HEK293T (cell line): Measurements from ENCODE around the gene MBOAT7.

ENCODE experiments used
- CTCF ChIA-PET: fragments of 350-600 bp; formaldehyde crosslinking; extraction: SDS; loops from one replicate; lab custom pipeline; 2021; ENCODE audit warnings: antibody characterized with exemption, inconsistent platforms; lab: Yijun Ruan, JAX
- POLR2A ChIA-PET: fragments of 350-600 bp; formaldehyde crosslinking; extraction: SDS; loops from one replicate; lab custom pipeline; 2020; ENCODE audit warnings: antibody characterized with exemption, inconsistent platforms; lab: Yijun Ruan, JAX
- DNase-seq: peaks from one replicate; pipeline ENCODE4 v3.0.0; 2012; ENCODE audit warnings: mixed read lengths; ENCODE audit errors: extremely low spot score
- ARNT ChIP-seq: fragments of 450-650 bp; IDR thresholded peaks from 2 replicates; pipeline ENCODE4 v1.6.1; 2017; ENCODE audit warnings: mild to moderate bottlenecking
- BHLHE40 ChIP-seq: fragments of 450-650 bp; IDR thresholded peaks from 2 replicates; pipeline ENCODE4 v1.6.1; 2016; ENCODE audit warnings: mild to moderate bottlenecking, moderate library complexity, borderline replicate concordance
- CTBP1 ChIP-seq: fragments of 450-650 bp; IDR thresholded peaks from 2 replicates; pipeline ENCODE4 v1.6.1; 2016; ENCODE audit warnings: borderline replicate concordance
- ELF4 ChIP-seq: fragments of 450-650 bp; IDR thresholded peaks from 2 replicates; pipeline ENCODE4 v1.6.1; 2017; ENCODE audit warnings: antibody characterized with exemption
- FOXA1 ChIP-seq: fragments of 450-650 bp; IDR thresholded peaks from 2 replicates; pipeline ENCODE4 v1.6.1; 2016; ENCODE audit warnings: mild to moderate bottlenecking
- FOXK2 ChIP-seq: fragments of 450-650 bp; IDR thresholded peaks from 2 replicates; pipeline ENCODE4 v1.6.1; 2016; ENCODE audit warnings: mild to moderate bottlenecking
- FOXM1 ChIP-seq: fragments of 450-650 bp; IDR thresholded peaks from 2 replicates; pipeline ENCODE4 v1.6.1; 2017; ENCODE audit warnings: mild to moderate bottlenecking, borderline replicate concordance
- HDGF ChIP-seq: fragments of 450-650 bp; IDR thresholded peaks from 2 replicates; pipeline ENCODE4 v1.6.1; 2017; ENCODE audit warnings: antibody characterized with exemption, borderline replicate concordance
- L3MBTL2 ChIP-seq: fragments of 450-650 bp; conservative IDR thresholded peaks from 2 replicates; pipeline ENCODE4 v1.6.1; 2016; ENCODE audit warnings: mild to moderate bottlenecking
- LEF1 ChIP-seq: fragments of 450-650 bp; IDR thresholded peaks from 2 replicates; pipeline ENCODE4 v1.6.1; 2017; ENCODE audit warnings: mild to moderate bottlenecking, borderline replicate concordance
- NFRKB ChIP-seq: fragments of 450-650 bp; IDR thresholded peaks from 2 replicates; pipeline ENCODE4 v1.6.1; 2016; ENCODE audit warnings: mild to moderate bottlenecking, moderate library complexity
- SP1 ChIP-seq: fragments of 450-650 bp; IDR thresholded peaks from 2 replicates; pipeline ENCODE4 v1.6.1; 2017
- SUZ12 ChIP-seq: fragments of 450-650 bp; IDR thresholded peaks from 2 replicates; pipeline ENCODE4 v1.6.1; 2016; ENCODE audit warnings: mild to moderate bottlenecking
- TARDBP ChIP-seq: fragments of 450-650 bp; IDR thresholded peaks from 2 replicates; pipeline ENCODE4 v1.6.1; 2016
- ZNF384 ChIP-seq: fragments of 450-650 bp; IDR thresholded peaks from 2 replicates; pipeline ENCODE4 v1.6.1; 2016
- TF ChIP-seq, protein P1 (sequence below): fragments of 450-650 bp; IDR thresholded peaks from 2 replicates; pipeline ENCODE4 v1.6.1; 2016

MBOAT7 gene

GRCh38 chr19:54191011-54191810 is 1.8 kb upstream of the MBOAT7 start, which contains the start of gene TSEN34:
TSS of gene TSEN34 (plus strand) at chr19:54191308. CDS start at chr19:54191365, 57 bp downstream.
- TF ChIP-seq, protein P1, sequence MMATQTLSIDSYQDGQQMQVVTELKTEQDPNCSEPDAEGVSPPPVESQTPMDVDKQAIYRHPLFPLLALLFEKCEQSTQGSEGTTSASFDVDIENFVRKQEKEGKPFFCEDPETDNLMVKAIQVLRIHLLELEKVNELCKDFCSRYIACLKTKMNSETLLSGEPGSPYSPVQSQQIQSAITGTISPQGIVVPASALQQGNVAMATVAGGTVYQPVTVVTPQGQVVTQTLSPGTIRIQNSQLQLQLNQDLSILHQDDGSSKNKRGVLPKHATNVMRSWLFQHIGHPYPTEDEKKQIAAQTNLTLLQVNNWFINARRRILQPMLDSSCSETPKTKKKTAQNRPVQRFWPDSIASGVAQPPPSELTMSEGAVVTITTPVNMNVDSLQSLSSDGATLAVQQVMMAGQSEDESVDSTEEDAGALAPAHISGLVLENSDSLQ = no peak
- TF ChIP-seq SP1 = no peak
- TF ChIP-seq FOXK2 = no peak
- no peak for TF ChIP-seq SUZ12
- no peak for TF ChIP-seq HDGF
- TF ChIP-seq CTBP1 = no peak
- ChIA-PET POLR2A (interaction anchor here (0.6 to 5.7 kb wide), 8 partner anchors 9 to 671 kb away, joined by 3 to 76 read pairs (median 4); partner anchors contain the start of genes CNOT3, RPS9 and TMC4), CTCF (no interaction called here)
- DNase-seq = peak; percentile 71

DNA sequence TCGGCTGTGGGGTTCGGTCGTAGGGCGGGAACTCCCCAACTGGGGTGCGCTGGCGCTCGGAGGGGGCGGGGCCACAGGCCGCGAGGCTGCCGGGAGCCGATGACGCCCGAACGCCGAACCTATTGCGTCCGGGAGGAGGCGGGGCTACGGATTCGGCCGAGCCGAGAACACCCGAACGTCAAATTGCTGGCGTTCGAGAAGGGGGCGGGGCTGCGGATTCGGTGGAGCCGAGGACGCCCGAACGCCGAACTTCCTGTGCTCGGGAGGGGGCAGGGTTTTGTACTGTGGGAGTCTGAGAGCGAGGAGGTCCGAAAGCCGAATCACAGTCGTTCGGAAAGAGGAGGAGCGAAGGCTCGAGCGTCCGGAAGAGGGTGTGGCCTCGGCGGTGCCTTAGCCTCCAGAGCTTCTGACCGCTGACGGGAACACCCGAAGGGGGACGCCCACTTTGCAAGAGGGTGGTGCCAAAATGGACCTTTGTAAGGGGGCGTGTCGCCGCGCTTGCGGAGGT is 1.2 kb upstream of the MBOAT7 start:
- TF ChIP-seq NFRKB (no peak), CTBP1 (no peak), BHLHE40 (no peak), HDGF (no peak), ARNT (no peak)
- peak; percentile 86 for DNase-seq
- CTCF ChIA-PET = no interaction called here
- POLR2A ChIA-PET = interaction anchor here (0.6 to 5.7 kb wide), 6 partner anchors 9 to 670 kb away, joined by 3 to 76 read pairs (median 4); partner anchors contain the start of gene RPS9

- ChIA-PET CTCF (interaction anchor here (1.1 kb wide), 1 partner anchor 76 kb away, joined by 4 read pairs; no protein-coding TSS in a partner anchor), POLR2A (interaction anchor here (0.6 to 5.7 kb wide), 16 partner anchors 8 to 669 kb away, joined by 3 to 76 read pairs (median 3); partner anchors contain the start of genes CNOT3, NDUFA3, PRPF31 and RPS9)
Observed at GRCh38 chr19:54189735-54190502, 539 bp upstream of the MBOAT7 start.

DNA sequence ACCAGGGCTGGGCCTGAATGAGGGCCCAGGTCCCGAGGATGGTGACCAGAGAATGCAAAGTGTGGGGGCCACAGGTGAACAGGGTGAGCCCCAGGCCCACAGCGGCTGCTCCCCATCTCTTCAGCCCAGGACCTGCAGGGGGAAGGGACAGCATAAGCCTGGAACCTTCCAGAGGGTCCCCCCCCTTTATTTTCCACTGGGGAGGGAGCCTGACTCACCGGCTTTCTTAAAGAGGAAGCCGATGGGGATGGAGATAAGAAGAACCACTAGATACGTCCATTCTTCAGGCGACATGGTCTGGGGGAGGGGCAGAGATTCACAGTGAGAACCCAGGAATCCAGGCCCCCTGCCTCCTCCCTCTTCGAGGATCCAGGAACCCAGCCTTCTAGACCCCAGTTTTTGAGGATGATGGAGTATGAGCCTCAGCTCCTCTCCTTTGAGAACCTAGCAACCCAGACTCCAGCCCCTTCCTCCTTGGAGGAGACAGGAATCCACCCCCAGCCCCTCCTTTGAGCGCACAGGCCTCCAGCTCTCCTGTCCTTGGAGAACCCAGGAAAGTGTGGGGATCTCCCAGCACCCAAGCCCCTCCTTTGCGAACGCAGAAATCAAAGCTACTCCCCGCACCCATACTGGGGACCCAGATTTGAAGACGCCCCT is 1.0 kb downstream of the MBOAT7 start:
- no peak for TF ChIP-seq SUZ12
- no peak for TF ChIP-seq FOXK2
- no peak for TF ChIP-seq ELF4
- TF ChIP-seq ARNT = no peak
- TF ChIP-seq NFRKB = no peak
- TF ChIP-seq LEF1 = no peak
- TF ChIP-seq BHLHE40 = no peak
- TF ChIP-seq HDGF = no peak
- no peak for TF ChIP-seq SP1
- no peak for TF ChIP-seq ZNF384
- no peak for TF ChIP-seq L3MBTL2
- TF ChIP-seq, protein P1 = no peak
- TF ChIP-seq FOXA1 = no peak
- no peak for TF ChIP-seq CTBP1
- TF ChIP-seq TARDBP = no peak
- no peak for TF ChIP-seq FOXM1
- no peak for DNase-seq
- ChIA-PET CTCF (interaction anchor here (0.5 to 1.1 kb wide), 3 partner anchors 52 to 399 kb away, joined by 3 to 4 read pairs (median 4); no protein-coding TSS in a partner anchor), POLR2A (interaction anchor here (1.2 to 5.7 kb wide), 7 partner anchors 9 to 51 kb away, joined by 3 to 76 read pairs (median 11); partner anchors contain the start of genes CNOT3, RPS9 and TMC4)

More at GRCh38 chr19:54189735-54190502, 539 bp upstream of the MBOAT7 start:
- DNase-seq = peak; percentile 93
- no peak for TF ChIP-seq ARNT
- peak; percentile 88 for TF ChIP-seq L3MBTL2
- TF ChIP-seq HDGF = no peak
- TF ChIP-seq, protein P1 = peak; percentile 71
- TF ChIP-seq FOXA1 = no peak

- TF ChIP-seq CTBP1 (no peak), L3MBTL2 (no peak), ZNF384 (no peak), TARDBP (no peak), ARNT (no peak), FOXA1 (no peak), NFRKB (no peak), ELF4 (no peak)
- TF ChIP-seq, protein P1 = no peak
- POLR2A ChIA-PET = interaction anchor here (5.7 kb wide), 1 partner anchor 21 kb away, joined by 46 read pairs; no protein-coding TSS in a partner anchor
- CTCF ChIA-PET = no interaction called here
- no peak for DNase-seq
Observed at GRCh38 chr19:54186934-54187381, 2.4 kb downstream of the MBOAT7 start.
